Fibroblast of skin of scalp (primary cell): Measurements from ENCODE around the gene DGKB.

ENCODE experiments used
- DNase-seq: peaks from one replicate; pipeline ENCODE4 v3.0.0-alpha.2; 2013

Gene DGKB

DNA sequence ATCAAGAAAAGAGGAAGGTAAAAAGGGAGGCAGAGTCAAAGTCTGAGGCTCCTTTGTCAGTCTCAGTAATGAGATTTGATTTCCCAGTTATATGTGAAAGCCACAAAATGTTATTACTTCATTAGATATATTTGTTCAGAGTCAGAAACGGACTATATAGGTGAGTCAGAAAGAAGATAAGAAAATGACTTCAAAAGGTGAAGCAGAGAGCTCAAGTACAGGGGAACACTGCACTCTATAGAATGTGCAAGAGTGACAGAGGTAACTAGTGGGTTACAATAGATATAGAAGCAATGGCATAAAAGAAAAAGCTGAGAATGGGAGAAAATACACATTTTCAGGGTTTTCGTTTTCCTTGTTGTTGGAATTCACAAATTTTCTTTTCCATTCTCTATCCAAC lies 43.3 kb downstream of the DGKB start:
- no peak for DNase-seq

DNA sequence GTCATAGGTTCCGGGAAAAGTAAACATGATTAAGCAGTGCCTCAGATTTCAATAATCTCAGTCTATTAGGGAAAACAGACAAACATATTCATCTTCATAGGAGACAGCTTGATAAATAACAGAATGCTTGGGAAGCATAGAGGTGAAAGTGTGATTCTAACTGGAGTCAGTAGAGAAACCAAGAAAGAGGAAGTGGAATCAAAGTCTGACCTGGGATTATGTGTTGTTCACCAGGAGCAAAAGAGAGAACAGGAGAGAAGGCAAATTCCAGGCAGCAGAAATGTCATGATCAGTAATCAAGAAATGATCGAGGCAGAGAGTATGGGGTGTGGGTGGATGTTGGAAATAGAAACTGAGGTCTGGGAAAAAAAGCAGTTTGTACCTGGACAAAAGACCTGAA lies 43.7 kb downstream of the DGKB start:
- no peak for DNase-seq

DNA sequence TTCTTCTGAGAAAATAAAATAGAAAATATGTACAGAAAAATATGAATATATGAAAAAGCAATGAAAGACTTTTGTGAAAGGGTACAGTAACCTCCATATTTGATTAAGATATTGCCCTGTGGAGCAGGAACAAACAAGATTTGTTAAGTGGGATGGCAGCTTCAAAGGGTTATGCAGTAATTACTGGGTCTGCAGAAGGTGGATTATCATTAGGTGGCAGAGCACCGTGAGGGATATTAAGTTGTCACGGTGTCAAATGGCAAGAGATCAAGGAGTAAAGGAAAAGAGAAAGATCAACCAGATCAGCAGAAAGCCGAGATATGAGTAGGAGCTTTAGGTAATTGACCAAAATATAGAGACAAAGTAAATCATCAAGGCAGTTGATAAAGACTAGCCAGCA lies 44.1 kb downstream of the DGKB start:
- DNase-seq: no peak

DNA sequence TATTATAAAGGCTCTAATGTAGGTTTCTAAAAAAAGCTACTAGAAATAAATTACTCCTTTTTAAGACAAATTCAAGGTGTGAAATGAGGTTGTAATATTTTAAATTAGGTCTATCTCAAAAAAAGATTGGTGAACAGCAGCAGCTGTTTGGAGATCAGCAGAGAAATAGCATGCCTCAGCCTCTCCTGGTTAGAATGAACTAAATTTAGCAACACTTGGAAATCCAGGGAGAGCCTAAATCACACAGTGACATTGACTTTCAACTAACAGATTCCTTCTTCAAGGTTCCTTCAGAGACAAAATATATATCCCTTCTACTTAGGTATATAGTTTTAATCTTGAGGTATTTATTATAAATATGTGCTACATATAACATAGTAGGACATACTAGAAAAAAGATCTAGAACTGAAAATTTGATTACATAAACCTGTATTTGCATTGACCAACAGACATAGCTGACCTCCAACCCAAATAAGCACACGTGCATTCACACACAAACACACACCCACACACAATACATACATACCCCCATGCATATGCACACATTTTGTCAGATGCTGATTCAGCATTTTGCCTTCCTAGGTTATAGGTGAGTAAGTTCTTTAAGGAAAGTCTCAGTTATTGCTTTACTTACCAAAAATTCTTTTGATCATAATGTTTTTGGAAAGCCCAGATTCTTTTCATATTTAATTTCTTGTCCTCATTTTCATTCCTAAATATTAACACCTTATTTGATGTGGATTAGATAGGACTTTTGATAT lies 47.3 kb downstream of the DGKB start:
- no peak for DNase-seq

DNA sequence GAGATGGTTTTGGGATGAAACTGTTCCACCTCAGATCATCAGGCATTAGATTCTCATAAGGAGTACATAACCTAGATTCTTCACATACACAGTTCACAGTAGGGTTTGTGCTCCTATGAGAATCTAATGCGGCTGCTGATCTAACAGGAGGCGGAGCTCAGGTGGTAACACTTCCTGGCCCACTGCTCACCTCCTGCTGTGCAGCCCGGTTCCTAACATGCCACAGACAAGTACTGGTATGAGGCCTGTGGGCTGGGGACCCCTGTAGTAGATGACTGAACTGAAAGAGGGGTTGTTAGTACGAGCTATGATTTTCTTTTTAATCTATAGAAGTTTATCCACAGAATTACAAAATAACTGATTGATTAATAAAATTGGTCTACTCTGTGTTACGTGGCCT lies 48.1 kb downstream of the DGKB start:
- DNase-seq: no peak

DNA sequence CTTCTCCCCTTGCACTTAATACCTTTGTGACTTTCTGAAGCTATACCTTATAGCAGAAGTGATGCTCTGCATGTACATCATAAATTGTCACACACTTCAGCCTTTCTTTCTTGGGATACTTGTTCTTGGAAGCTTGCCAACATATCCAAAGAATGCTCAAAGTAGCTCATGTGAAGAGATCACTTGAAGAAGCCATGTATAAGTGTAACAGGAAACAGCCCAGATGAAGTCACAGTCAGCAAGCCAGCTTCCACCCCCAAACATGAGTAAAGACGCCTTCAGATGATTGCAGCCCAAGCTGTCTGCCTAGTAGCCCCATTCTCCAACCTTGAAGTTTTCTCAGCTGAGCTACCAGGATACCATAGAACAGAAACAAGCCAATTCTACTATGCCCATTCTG lies 50.9 kb downstream of the DGKB start:
- DNase-seq: no peak

DNA sequence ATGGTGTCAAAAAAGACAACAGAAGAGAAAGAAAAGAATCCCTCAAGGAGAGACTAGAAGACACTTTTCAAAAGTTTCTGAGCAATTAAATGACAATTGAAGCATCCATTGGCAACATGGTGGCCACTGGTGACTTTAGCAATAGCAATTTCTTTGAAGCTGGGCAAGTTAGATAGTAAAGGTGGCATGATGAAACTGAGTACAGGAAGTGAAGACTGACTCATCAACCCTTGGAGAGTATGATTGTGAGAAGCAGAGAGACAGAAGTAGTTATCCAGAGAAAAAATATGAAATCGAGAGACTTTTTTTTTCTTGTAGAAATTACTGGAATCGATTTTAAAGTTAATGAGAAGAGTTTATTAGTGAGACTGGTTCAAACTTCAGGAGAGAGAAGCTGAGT lies 52.5 kb downstream of the DGKB start:
- no peak for DNase-seq

DNA sequence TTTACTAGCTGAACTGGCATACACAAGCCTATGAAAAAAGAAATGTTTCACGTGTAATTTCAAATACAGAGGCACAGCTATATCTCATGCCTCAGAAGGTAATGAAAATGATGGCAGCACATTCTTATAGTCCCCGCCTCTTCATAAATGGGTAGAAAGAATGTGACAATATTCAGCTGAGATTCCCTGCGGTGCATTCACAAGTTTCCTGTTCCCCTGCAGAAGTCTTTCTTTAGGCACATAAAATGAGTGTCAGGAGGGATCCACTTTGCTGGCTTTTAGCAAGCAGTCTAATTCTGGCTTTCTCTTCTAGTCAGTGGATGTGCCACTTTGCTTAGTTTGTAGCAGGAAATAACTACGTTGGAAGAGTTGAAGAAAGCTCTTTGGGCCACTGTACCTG lies 56.1 kb downstream of the DGKB start:
- DNase-seq: no peak

DNA sequence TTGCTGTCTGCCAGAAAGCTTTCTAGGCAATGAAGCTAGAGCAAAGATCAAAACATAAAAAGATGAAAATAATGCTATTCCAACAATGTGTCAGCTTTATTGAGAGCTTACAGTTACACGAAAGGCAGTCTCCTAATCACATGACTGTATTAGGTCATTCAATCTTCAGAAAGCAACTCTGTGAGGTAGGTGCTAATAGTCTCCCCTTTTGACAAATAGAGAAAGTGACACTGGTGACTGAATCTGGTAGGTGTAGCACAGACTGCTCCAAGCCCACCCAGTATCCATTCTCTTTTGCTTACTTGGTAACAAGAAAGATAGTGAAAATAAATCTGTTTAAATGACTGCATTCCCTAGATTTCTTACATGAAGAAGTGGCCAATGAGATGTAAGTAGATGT lies 58.8 kb downstream of the DGKB start:
- no peak for DNase-seq

DNA sequence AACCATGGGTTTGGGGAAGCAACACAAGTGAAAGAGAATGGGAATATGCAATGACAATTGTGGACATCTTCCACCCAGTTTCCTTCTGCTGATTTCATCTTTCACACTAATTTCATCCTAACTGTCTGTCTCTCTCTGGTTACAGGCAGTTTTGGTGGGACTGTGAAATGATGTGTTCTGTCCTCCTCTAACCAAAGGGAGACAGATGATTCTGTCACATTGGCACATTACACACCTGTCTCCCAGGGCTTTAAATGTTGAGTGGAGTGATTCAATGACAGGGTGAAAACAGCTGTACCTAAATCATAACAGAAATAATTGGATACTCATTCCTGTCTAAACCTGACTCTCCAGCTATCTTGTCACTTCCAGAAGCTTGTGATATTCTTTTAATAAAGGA lies 60.0 kb downstream of the DGKB start:
- DNase-seq: no peak

DNA sequence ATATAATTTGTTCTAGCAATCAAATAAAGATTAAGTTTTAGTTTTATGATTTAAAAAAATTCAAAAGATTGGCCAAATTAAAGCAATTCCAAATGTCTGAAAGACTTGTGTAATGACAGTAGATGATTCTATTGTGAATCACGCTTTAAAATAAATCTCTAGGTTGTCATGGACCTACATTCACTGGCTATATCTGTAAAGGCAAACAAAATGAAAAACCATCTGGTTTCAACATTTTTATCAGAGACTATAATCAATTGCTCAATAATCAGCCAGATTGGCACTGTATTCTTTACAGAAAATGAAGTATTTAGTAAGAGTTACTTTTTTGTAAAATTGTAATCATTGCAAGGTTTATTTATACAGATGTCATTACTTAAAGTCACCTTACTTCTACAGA lies 60.7 kb downstream of the DGKB start:
- DNase-seq: no peak

DNA sequence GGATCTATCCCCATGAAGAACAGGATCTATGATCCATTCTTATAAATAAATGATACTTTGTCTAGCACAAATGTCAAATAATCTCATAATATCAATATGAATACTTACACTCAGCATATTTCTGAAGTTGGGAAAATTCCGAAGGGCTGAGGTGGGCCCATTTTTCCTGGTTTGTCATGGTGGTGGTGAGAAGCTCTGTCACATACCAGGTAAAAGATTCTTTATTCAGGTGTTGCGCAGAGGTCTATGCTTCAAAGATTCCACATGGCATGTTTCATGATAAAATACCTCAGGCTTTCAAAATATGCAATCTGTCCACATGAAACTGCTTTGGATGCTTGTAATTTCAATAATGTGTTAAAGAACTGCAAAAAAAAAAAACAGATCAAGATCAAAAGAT lies 61.5 kb downstream of the DGKB start:
- no peak for DNase-seq

DNA sequence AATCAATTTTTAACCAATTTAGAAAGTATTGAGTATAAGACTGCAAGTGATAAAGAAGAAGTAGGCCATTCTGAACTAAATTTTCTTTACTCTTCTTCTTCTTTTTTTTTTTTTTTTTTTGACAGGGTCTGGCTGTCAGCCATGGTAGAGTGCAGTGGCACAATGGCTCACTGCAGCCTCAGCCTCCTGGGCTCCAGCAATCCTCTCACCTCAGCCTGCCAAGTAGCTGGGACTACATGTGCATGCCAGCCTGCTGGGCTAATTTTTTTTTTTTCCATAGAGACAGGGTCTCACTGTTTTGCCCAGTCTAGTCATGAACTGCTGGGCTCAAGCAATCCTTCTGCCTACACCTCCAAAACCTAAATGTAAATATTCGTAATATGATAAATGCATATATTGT lies 63.2 kb downstream of the DGKB start:
- DNase-seq: no peak

DNA sequence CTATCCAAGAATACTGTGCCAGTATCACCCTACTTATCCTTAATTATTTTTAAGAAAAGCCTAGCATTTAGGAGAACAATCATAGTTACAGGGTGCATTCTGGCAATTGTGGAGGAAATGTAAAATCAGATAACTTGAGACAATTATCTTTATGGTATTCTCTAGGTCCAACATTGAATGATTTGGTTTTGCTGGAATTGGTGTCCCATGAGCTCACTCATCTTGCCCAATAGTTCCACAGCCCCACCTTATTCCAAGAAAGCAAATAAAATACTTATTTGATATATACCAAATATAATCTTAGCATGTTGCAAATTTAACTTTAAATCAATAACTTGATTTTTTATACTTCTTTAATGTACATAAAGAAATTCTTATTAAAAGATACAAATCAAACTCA lies 65.3 kb downstream of the DGKB start:
- DNase-seq: no peak

DNA sequence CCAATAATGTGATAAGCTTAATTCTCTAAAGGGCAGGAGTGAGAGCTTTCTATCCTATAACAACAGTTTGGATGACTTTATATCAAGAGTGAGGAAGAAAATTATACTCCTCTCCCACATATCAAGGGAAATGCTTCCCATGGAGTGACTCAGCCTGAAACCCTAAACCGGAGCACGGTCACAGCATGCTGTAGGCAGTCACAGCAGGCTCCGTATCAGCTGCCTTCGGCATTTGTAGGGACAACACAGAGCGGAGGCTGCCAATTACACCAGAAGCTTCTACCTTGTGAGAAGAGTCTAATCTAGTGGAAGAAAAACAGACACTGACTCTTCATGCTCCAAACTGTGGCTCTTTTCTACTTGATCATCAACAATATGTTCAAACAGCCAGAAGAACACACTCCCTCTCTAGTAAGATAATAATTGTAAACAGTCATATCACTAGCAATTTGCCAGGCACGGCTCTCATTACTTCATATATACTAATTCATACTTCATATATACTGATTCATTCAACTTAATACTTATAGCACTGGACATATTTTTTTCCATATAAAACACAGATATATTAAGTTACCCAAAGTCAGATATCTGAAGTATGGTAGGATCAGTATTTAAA lies 65.9 kb downstream of the DGKB start:
- DNase-seq: peak; percentile 74

DNA sequence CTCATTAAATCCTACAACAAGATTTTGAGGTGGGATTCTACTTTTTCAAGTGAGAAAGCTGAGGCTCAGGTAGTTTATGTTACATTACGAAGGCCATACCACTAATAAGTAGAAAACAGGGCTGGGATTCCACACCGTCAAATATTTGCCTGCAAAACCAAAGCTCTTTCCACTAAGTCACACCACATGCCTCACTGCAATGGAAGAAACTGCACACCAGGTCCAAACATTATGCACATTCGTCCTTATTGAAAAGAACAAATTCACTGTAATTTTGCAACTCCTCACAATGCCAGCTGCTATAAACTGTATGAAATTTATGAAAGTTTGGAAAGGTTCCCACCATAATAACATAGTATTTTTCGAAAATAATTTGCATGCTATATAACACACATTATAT lies 66.5 kb downstream of the DGKB start:
- no peak for DNase-seq

DNA sequence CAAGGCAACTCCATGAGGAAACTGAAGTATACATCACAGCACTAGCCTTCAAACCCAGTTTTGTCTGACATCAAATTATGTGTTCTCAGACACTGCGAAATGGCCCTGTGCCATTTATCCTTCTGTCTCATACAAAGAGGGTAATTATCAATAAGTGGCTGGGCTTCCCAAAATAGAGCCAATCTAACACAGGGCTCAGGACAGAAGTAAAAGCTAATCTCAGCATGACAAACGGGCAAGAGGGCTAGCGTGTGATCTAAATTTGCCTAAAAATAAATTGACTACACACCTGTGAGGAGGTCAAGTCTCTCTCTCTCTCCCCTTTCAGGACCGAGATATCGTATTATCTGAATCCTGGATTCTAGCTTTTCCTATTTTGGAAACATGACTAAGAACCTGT lies 67.2 kb downstream of the DGKB start:
- no peak for DNase-seq

DNA sequence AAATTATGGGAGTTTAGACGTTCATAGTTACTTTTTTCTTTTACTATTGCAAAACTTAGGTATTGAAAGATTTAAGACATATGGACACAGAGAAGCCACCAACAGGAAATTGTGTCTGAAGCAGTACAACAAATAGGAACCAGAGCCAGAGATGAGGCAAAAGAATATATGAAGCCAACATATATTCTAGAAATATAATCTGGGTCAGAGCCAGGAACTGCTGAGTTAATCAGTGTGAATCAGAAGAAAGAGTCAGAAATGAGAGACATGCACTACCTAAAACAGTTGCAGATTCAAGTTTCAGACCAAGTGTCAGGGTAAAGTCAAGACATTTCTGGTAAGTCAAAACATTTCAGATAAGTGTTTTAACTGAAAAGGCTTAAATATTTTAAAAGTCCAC lies 67.7 kb downstream of the DGKB start:
- peak; percentile 56 for DNase-seq

DNA sequence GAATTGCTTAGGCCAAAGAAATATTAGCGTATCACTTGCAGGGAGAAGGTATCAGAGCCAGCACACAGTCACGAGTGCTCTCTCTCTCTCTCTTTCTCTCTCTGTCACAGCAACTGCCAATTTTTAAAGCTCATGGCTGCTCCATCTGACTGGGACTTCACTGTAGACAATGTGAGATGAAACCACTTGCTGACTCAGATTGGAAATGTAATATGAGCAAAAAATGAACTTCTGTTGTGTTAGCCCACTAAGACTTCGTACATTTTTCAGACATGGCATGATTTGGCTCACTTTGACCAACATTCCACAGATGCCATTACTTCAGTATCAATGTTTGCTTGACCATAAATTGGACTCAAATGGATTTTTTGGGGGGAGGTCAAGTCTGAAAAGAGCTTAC lies 68.1 kb downstream of the DGKB start:
- peak; percentile 35 for DNase-seq

DNA sequence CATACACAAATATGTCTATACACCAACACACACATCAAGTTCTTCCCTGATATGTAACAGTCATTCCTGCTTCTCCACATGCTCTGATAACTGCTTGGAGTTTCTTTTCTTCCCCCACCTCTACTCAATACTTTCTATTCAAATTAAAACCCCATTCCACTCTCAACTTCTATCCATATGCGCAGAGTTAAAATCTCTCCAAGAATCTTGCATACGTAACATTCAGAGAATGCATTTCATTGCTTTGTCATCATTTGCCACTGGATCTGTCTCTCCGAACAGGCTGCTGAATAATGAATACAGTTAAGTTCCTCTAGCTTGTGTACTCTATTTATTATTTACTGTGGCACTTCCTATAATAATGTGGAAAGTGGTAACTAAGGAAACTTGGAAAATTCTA lies 68.8 kb downstream of the DGKB start:
- DNase-seq: peak; percentile 49

DNA sequence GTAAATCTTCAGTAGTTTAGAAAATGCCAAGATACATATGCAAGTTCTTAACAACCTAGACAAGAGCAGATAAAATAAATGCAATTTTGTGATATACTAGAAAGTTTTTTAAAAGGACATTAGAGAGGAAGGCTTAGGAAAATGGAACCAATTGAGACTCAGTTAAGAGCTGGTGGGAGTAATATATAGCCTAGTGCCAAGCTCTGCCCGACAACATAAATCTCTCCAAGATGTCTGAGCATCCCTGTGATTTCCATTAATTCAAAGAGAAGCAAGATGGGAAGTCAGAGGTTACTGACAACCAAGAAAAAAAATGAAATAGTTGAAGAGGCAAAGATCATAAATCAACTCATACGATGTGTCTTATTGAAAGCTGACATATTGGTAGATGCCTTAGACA lies 74.5 kb downstream of the DGKB start:
- no peak for DNase-seq

DNA sequence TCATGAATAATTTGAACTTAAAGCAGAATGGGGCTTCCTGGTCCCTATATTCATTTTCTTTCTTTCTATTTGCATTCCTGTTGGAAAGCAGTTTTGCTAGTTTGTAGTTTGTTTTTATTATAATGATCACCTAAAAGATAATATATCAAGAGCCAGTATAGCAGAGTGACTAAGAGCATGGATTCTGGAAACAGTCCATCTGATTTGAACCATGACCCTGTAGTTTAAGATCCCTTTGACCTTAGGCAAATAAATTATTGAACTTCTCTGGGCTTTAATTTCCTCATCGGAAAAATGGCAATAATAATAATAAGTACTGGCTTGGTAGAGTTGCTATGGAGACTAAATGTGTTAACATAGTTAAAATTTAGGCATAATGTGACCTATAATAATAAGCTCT lies 76.1 kb downstream of the DGKB start:
- no peak for DNase-seq

DNA sequence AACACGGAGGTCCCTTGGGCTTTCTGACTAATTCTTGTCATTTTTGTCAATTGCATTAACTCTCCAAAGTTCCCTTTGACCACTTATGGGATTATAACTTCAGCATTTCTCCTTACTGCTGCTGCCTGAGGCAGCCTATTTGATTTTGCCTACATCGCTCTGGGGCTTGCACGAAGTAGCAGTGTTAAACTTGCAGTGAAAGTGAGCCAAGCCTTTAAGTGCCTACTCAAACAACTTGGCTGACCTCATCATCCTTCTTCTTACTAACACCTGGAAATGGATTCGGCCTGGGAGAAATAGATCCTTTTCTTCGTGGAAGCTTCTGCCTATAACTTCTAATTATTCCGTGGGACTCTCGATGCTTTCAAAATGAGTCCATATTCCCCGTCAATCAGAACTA lies 76.6 kb downstream of the DGKB start:
- no peak for DNase-seq

DNA sequence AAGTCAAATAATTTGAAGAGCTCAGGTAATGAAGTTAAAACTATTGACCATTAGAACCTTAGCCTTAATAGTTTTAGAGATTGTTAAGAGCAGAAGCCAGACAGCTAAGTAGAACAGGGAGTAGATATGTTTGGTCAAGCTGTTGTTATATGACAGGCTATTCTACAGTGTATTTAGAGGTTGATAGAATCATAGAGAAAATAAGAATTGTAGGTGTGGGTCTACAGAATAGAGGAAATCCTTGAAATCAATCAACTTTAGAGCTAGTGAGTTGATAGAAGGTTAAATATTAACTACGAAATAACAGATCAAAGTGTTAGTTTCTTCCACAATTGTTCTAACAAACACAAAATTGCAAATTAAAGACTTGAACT lies 80.1 kb downstream of the DGKB start:
- no peak for DNase-seq
